Smooth muscle cell of the brain vasculature (primary cell): ENCODE results near the gene FBXL7.
A peak's percentile ranks its signal among the peaks of the same experiment; 100 is the strongest.

Experiments used
- DNase-seq: peaks from one replicate; pipeline ENCODE4 v3.0.0-alpha.2; 2012; ENCODE audit warnings: low read depth, low spot score

The FBXL7 gene

DNA sequence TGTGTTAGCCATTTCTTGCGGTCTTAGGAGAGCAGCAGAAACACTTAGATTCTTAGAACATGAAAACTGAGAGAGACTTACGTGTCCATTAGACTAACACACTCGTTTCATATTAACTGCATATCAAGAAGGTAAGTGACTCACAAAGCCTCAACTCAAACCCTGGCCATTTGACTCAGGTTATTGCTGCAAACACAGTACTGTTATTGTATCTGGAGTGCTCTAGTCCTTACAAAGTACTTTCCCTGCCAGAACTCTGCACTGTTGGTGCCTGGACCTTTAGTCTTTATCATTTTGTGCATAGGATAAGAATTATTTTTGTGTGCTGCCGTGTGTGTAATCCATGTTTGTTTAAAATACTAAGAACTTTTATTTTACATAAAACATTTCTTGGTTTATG is 155.7 kb downstream of the FBXL7 start:
- DNase-seq: no peak

DNA sequence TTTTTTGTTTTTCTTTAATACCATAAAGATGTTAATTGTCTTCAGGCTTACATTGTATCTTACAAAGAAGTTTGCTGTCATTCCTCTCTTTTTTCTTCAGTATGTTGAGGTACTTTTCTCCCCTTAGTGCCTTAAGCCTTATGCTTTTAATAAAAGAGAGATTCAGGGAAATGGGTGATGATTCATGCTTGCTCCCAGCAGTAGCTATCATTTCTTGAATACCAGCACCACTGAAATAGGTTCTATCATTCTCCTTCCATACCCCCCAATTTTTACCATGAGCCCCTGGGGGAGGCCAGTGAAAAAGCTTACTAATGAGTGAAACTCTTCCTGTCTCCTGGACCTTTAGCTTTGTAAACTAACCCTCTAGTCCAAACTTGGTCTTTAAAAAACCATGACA is 165.0 kb downstream of the FBXL7 start:
- DNase-seq: no peak

DNA sequence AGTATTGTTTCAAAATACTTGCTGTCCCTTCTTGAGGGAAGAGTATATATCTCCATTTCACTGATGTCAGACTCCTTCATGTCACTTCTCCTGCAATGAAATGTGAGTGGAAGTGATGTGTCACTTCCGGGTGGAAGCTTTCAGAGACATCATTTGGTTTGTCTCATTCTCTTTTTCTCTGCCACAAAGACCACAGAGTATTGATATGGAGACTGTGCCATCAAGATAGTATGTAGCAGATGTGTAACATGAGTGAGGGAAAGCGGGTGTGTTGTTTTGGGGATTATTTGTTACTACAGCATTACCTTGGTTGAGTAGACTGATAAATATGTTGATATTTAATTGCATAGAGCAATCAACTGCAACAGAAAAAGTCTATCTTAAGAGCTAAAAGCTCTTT is 169.8 kb downstream of the FBXL7 start:
- DNase-seq: no peak

DNA sequence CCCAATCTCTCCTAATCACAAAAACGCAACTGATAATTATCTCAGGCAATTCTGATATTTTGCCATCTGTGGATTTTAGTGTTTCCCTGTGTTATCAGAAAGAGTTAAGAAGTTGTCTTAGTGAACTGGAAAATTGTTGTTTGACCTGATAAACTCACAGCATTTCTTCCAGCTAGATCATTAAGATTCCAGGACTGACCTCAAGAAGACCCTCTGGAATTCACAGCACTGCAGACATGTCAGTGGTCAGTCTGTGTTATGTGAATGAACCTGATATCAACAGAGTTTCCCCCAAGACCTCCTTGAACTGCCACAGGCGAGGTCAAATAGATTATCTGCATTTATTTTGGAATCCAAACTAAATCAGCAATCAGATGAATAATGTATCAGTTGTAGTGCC is 174.7 kb downstream of the FBXL7 start:
- no peak for DNase-seq

DNA sequence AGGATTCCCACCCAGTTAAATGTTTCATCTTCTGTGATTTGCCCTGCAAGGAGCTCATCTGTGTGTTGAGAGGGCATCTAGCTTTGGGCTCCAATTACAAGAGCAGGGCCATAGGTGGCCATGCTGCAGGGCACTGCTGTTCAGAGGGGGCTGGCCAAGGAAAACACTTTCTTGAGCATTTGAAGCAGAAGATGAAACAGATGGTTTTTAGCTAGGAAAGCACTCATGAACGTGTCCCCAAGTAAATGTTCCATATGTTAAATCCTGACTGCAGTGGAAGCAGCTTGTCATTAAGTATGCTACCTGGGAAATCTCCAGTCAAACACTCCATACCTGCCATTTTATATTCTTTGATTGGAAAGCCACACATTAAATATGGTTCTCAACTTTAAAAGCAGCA is 176.6 kb downstream of the FBXL7 start:
- peak; percentile 43 for DNase-seq

DNA sequence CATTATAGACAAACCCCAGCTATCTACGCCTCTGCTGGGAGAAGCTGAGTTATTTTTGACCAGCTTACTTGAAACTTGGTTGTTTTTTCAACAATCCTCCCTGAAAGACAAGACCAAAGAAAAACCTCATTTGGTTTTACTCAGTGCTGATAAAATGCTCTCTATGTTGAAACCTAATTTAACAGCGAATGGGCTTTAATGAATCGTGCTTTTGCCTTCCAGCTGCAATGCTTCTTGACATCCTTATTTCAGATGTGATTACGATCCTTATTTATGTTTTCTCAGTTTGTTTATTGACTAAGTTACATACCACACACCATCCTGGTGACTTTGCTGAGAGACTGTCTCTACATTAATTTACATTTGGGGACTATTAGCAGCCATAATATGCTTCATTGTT is 179.2 kb downstream of the FBXL7 start:
- DNase-seq: no peak

DNA sequence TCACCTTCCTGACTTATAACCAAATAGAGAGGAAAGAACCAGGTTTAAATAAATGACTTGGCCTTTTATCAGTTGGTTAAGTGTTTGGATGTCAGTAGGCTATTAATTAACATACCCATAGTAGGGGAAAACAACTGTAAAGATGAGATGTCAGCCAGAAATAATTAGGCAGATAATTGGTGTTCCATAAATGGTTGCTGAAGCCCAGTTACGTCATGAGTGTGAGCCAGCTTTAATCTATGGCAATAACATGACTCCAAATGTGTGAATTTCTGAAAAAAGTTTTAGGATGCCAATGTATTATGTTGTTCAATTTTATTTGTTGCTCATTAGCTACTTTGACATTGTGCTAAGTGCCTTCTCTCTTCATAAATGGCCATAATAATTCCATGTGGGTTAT is 180.5 kb downstream of the FBXL7 start:
- DNase-seq: no peak

DNA sequence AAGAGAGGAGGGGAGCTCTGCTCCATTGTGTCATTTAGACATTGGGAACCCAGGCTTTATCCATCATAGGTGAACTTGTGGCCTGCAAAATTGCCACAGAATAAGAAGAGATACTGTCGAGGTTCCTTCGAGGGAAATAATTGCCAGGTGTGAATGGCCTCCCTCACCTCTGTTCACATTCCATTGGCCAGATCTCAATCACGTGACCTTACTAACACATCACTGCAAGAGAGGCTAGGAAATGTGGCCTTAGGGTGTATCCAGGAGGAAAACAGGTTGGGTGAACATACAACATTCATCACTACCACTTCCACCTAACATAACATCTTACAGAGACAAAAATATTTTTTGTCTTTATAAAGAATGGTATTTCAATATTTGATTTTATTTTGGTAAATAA is 182.1 kb downstream of the FBXL7 start:
- DNase-seq: no peak

DNA sequence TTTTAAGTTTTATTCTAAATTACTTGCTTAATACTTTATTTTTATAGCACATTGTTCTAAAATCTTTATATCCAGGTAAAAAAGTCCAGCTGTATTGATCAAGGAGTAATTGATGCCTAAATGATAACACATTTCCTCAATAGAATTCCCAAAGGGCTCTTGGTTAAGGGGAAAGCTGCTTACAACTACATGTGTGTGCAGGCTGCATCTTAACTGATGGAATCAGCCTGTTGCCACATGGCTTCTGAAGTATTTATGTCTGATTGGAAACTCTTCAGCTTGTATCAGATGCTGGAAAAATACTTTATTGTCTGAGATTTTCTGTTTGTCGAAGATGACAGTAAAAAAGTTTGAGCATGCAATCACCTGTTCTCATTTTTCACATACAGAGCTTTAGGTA is 182.6 kb downstream of the FBXL7 start:
- no peak for DNase-seq

DNA sequence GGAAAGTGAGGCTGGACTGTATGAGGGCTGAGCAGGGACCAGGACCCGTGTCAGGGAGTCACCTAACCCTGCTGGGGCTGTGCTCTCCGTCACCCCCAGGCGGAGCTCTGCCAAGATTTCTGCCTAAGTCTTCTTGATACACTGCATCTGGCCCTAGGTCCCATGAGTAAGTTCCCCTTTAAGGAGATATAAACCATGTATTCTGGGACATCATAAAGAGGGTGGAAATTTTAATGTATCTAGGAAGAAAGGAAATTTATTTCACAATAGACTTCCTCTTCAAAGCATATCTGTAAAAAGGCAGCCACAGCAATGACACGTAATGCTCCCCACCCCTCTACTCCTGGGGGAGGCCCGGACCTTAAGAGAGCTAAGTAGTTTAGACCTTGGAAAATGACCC is 183.4 kb downstream of the FBXL7 start:
- no peak for DNase-seq

DNA sequence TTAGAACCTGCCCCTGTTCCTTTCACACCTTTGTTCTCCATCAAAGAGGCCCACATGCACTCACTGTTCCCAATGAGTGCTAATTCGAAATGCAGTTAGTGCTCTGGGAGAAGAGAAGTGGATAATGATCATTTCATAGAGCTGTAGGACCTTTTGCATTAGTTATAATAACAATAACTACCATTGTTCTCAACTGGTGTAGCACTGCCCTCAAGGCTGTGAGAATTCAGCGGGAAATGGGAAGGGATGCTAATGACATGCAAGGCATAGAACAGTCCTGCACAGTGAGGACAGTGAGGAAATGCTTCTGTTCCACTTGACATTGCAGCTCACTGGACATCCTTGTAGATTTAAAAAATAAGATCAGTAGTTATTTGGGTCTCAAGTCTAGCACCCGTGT is 187.4 kb downstream of the FBXL7 start:
- DNase-seq: no peak

DNA sequence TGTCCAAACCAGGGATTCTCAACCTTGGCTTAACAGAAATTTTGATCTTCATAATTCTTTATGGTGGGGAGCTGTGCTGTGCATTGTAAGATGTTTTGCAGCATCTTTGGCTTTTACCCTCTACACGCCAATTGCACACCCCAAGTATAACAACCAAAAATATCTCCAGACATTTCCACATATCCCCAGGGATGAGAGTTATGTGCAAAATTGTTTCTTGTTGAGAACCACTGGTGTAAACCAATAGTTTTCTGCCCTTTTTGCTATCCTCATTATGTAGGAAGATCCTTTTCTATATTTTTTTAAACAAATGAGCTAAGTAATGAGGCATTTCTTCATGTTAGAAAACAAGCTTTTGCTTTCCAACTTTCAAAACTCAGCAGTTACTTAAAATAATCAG is 189.9 kb downstream of the FBXL7 start:
- no peak for DNase-seq

DNA sequence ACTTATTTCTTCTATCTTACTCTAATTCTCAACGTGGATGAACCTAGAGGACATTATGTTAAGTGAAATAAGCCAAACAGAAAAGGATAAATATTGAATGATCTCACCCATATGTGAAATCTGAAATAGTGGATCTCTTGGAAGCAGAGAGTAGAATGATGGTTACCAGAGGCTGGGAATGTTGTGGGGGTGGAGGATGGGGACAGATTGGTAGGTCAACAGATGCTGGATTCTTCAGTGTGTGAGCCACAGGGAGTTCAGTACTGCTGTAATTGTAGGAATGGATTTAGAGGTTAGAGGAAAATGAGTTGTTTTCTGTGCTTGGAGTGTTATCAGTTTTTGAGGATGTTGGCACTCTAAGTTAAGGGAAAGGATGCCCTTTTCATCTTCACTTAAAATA is 190.6 kb downstream of the FBXL7 start:
- DNase-seq: no peak

DNA sequence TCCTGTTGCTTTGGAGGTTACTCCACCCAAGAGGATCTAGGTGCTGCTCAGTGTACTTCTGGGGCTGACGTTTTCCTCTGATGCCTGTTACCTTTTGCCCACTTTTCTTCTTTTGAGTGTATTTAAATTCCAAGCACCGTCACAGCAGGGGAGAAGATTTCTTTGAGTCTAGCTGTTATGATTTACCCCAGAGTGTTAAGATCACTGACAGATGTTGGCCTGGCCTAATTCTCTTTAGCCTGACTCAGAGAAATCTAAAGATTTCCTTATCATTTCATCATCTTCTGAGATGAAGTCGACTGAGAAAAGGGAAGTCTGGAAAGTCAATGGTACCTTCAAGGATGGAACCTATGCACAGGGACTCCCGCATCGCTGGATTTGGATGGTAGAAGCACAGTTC is 191.5 kb downstream of the FBXL7 start:
- DNase-seq: no peak

DNA sequence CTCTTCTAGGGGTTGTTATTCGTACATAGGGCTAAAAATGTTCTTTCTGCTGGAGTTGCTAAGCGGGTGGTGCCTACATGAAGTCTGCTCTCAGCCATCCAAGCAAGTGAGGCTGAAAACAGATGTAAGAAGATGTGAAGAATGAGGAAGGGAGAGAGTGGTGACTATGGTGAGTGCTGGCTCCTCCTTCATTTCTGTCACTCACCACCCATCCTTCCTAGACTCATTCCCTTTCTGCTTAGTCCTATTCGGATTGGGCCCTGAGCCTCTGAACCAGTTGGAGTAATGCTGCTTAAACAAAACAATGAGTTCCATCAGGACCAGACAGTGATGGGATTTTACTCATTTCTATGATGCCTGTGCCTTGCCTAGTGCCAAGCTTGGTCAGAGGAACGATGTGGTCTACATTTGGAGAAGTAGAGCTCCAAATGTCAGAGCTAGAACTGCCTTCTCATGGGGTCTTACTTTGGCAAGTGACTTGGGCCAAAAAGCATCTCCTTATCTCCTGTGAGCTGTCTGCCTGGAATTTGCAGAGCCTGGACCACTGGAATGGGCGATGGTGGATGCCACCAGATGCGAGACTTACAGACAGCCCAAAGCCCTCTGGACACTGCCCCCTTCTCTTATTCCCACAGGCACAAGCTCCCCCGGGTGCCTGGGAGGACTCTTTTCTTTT is 192.9 kb downstream of the FBXL7 start:
- DNase-seq: no peak

DNA sequence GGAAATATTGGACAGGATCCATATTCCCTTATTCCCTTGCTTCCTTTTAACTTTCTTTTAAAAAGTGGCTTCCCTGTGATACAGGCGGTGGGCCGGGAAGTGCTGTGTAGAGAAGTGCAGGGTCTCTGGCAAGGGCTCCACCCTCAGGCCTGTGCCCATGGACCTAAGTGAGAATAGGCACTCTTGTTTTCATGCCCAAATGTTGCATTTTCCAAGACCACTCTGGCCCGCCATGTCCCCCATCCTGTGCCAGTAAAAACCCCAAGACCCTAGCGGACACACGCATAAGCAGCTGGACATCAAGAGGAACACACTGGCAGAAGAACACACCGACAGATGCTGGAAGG is 193.4 kb downstream of the FBXL7 start:
- no peak for DNase-seq

DNA sequence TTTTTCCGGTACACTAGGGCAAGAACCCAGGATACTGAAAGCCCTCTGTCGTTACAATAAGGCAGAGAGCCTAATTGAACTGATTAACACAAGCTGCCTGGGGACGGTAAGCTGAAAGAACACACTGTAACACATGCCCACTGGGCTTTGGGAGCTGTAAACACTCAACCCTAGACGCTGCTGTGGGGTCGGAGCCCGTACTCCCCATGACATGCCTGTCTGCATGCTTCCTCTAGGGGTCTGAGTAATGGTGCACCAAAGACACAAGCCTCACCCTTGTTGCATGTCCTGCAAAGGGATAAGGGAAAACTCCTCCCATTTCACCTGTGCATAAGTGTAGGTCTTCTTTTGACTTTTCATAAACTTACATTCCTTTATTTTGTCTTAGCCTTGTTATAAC is 194.0 kb downstream of the FBXL7 start:
- DNase-seq: no peak

DNA sequence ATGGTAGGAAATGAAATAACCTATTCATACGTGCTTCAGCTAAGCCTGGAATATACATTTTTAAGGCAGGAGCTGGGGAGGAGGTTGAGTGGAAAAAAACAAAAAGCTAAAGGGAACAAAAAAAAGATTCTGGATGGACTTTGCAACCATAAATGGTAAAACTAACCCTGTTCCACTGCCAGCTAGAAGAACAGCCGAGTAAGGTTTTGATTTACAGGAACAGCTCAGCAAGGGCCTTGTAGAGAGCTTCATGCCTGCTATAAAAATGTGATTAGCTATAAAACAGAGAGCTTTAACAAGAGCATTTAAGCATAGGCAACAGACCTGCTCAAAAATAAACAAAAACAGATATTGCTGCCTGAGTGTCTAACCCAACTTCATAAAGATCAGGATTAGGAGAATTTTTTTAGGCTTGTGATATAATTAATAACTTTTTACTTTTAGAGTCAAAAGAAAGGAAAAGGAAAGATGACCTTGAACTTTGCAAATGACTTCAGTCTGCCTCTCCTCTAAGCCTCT is 194.8 kb downstream of the FBXL7 start:
- no peak for DNase-seq

DNA sequence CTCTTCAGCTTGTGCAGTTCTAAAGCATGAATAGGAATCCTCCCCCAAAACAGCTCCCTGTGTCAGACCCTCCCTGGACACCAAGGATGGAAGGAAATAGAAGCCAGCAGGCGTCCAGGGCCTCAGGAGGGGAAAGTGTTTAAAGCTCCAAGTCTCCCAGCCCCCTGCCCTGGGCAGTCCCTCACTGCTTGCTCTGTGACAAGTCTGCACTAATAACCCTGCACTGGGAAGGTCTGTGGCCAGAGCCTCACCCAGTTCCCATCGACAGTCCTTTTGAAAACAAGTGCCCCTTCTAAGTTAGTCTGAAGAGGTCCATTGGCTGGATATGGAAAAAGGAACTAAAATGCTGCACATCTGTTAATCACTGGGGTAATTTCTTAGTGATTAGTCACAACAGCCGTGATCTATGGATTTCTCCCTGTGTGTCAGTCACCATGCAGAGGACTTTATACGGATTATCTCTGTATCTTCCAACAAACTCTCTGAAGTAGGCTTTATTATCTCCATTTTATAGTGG is 195.3 kb downstream of the FBXL7 start:
- DNase-seq: no peak

DNA sequence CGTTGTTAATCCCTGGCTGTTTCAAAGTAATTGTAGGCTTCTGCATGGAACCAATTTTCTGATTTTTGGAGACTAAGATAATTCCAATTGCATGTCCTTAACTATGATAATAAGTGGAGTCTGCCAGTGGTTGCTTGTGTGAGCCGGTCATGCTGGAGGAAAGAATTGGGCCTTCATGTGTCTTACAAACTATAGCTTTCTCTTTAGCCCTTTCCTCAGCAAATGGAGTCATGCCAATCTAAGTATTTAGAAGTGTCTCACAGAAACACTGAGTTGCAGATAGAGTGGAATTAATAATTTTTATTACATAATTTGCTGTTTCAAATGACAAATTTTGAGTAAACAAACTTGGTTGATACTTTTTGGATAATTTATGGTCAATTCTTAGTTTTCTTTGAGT is 200.4 kb downstream of the FBXL7 start:
- DNase-seq: no peak

DNA sequence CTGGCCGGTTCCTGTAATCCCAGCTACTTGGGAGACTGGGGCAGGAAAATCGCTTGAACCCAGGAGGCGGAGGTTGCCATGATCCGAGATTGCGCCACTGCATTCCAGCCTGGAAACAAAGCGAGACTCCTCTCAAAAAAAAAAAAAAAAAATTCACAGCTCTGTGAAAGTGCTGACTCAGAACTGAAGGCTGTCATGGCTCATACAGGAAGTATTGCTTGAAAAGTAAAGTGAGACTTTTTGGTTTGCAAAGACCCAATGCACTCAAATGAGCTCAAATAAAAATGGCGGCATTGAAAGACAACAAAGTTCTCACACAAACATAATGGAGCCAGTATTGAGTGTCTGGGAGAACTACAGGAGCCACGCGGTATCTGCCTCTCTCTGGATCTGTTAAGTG is 202.1 kb downstream of the FBXL7 start:
- no peak for DNase-seq

DNA sequence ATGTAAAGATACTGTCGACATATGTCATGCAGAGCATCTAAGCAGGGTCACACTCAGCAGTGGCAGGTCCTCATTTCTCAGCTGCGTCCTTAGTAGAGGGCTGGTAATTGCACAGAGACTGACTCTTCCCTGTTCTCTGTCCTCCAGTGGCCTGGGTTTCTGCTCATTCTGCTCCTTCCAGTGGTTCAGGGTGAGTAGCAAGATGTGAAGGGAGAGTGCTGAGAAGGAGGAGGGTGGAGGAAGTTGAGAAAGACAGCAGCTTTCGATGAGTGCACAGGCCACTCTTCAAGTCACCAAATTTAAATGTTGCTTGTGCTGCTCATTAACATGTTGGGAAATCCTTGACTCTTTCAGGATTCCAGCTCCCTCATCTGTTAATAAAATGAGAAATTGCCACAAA is 203.9 kb downstream of the FBXL7 start:
- DNase-seq: no peak

DNA sequence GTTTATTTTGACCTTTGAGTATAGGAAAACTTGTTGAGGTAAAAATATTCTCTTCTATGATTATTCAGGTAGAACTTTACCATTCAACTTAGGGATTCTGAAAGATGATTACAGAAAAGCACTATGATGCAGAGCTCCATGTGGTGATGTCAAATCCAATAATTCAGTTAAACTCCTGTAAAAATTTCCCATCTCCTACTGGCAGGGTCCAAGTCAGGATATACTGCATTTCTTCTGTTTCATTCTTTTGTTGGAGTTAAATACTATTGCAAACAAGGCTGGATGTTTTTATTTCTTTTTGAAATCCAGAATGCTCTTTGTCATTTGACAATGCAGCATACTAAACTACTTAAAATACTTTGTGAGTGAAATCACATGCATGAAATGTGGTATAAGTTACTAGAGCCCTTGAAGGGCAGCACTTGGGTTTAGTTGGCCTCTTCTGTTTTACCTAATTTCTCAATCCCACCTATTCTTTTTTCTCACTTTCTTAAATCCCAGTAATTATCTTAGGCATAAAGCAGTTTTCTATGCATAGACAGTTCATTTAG is 204.5 kb downstream of the FBXL7 start:
- no peak for DNase-seq

DNA sequence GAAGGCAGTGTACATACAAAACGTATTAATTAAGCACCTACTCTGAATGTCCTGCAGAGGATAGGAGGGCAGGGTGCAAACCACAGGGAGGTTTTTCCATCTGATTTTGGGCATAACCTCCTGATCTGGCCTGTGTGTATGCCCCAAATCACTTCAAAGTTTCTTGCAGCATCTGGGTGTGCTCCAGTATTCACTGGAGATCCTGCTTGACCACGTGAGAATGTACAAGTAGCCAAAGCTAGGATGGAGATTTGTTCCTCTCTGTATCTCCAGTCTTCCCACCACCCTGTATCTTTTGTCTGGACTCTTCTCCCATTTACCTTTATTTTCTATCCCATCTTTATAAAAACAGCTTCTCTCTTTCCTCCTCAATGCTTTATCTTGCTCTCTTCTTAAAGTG is 207.7 kb downstream of the FBXL7 start:
- no peak for DNase-seq
